HFF-Myc (cell line): Measurements from ENCODE around the gene ACAD10.

ENCODE experiments used
- DNase-seq: peaks from one replicate; pipeline ENCODE4 v3.0.0-alpha.2; 2011; ENCODE audit warnings: low read depth; ENCODE audit errors: extremely low read depth
- H3K4me3 ChIP-seq: replicated peaks from 2 replicates; pipeline ENCODE4 v1.5.1; 2011; ENCODE audit warnings: low read depth, mild to moderate bottlenecking, control low read depth, low read length
- TF ChIP-seq, protein P1 (sequence below): IDR thresholded peaks from 2 replicates; pipeline ENCODE4 v1.5.1; 2012; ENCODE audit warnings: mild to moderate bottlenecking, low read depth, low read length, control low read depth; ENCODE audit errors: missing control alignments

Gene ACAD10

DNA sequence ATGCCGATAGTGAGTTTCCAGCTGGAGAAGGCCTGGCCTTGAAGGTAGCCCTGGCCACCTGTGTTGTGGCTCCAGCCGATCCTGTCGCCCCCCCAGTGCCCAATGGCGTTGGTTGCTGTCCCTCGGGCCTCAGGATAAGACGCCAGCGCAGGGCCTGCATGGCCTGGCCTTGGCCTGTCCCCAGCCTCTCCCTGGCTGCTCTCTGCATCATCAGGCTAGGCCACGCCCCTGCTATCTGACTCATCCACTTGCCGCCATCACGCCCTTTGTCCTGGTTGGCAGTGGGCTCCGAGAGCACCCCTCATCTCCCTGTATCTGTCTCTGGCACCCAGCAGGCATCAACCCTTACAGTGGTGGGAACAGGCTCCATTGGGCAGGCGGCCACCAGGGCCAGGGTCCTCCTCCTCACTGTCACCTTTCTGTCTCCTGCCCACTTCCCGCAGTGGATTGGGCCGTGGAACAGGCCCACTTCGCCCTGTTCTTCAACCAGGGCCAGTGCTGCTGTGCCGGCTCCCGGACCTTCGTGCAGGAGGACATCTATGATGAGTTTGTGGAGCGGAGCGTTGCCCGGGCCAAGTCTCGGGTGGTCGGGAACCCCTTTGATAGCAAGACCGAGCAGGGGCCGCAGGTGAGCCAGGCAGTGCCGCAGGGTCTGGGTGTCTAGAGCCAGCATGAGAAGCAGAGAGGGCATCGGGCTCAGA is 106.5 kb downstream of the ACAD10 start:
- DNase-seq, result no peak
- TF ChIP-seq, protein P1, sequence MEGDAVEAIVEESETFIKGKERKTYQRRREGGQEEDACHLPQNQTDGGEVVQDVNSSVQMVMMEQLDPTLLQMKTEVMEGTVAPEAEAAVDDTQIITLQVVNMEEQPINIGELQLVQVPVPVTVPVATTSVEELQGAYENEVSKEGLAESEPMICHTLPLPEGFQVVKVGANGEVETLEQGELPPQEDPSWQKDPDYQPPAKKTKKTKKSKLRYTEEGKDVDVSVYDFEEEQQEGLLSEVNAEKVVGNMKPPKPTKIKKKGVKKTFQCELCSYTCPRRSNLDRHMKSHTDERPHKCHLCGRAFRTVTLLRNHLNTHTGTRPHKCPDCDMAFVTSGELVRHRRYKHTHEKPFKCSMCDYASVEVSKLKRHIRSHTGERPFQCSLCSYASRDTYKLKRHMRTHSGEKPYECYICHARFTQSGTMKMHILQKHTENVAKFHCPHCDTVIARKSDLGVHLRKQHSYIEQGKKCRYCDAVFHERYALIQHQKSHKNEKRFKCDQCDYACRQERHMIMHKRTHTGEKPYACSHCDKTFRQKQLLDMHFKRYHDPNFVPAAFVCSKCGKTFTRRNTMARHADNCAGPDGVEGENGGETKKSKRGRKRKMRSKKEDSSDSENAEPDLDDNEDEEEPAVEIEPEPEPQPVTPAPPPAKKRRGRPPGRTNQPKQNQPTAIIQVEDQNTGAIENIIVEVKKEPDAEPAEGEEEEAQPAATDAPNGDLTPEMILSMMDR, result no peak

DNA sequence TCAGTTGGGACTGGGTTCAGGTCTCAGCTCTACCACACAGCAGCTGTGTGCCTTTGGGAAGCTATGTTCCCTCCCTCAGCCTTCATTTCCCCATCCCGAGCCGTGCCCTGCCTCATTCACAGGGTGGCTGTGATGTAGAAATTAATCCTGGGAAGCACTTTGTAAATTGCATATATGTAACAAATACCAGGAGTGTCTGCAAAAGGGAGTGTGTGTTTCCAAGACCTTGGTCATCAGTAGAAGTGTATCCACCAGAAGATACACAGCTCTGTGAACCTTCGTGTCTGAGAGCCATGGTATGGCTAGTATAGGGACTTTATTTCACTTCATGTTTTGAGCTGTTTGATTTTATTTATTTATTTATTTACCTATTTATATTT is 107.0 kb downstream of the ACAD10 start:
- TF ChIP-seq, protein P1, result no peak
- no peak overlapping the region for H3K4me3 ChIP-seq
- no peak for DNase-seq

More for the DNA sequence above, 106.5 kb downstream of the ACAD10 start:
- H3K4me3 ChIP-seq, result no peak overlapping the region

DNA sequence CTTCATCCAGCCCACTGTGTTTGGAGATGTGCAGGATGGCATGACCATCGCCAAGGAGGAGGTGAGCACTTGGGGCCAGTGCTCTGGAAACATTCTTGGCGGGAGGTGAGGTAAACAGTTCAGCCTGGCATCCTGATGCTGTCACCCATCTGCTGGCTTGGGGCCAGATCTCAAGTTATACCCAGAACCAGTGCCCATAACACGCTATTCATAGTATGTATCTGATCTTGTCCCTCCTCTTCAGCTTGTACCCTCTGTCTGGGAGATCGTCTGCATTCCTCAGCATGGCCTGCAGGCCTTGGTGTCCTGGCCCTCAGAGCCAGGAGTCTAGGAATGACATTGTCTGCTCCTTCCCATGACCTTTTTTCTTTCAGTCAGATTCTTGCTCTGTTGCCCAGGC is 112.3 kb downstream of the ACAD10 start:
- DNase-seq, result no peak
- H3K4me3 ChIP-seq, result no peak overlapping the region
- TF ChIP-seq, protein P1, result no peak

DNA sequence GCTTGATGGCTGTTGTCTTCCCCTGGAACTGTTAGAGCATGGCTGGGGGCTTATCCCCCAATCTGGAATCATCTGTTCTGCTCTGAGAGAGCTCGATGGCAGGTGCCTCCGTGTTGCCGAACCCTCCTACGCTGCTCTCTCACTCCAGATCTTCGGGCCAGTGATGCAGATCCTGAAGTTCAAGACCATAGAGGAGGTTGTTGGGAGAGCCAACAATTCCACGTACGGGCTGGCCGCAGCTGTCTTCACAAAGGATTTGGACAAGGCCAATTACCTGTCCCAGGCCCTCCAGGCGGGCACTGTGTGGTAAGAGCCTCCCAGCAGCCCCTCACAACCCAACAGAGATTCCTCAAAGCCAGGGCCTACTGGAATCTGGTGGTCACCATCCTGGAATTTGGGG is 113.9 kb downstream of the ACAD10 start:
- no peak for DNase-seq
- no peak overlapping the region for H3K4me3 ChIP-seq
- TF ChIP-seq, protein P1, result no peak

DNA sequence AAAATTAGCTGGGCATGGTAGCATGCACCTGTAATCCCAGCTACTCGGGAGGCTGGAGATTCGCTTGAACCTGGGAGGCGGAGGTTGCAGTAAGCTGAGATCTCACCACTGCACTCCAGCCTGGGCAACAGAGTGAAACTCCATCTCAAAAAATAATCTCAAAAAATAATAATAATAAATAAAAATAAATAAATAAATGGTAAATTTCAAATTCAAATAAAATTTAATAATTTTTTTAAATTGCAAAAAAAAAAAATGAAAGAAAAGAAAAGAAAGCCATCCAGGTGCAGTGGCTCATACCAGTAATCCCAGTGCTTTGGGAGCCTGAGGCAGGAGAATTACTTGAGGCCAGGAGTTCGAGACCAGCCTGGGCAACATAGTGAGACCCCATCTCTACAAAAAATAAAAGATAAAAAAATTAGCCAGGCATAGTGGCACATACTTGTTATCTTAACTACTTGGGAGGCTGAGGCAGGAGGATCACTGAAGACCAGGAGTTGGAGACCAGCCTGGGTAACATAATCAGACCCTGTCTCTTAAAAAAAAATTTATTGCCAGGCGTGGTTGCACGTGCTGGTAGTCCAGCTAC is 117.3 kb downstream of the ACAD10 start:
- no peak overlapping the region for H3K4me3 ChIP-seq

DNA sequence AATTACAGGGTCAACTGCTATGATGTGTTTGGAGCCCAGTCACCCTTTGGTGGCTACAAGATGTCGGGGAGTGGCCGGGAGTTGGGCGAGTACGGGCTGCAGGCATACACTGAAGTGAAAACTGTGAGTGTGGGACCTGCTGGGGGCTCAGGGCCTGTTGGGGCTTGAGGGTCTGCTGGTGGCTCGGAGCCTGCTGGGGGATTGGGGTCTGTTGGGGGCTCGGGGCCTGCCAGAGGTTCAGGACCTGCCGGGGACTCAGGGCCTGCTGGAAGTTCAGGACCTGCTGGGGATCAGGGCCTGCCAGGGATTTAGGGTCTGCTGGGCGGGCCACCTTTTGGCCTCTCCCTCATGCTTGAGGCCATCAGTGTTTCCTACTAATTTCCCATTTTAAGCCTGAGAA is 118.0 kb downstream of the ACAD10 start:
- TF ChIP-seq, protein P1, result no peak
- H3K4me3 ChIP-seq, result no peak overlapping the region
- no peak for DNase-seq

More for the DNA sequence above, 117.3 kb downstream of the ACAD10 start:
- TF ChIP-seq, protein P1, result no peak
- DNase-seq, result no peak
